ENCODE measurements around the gene FMNL2.

Gene FMNL2

DNA sequence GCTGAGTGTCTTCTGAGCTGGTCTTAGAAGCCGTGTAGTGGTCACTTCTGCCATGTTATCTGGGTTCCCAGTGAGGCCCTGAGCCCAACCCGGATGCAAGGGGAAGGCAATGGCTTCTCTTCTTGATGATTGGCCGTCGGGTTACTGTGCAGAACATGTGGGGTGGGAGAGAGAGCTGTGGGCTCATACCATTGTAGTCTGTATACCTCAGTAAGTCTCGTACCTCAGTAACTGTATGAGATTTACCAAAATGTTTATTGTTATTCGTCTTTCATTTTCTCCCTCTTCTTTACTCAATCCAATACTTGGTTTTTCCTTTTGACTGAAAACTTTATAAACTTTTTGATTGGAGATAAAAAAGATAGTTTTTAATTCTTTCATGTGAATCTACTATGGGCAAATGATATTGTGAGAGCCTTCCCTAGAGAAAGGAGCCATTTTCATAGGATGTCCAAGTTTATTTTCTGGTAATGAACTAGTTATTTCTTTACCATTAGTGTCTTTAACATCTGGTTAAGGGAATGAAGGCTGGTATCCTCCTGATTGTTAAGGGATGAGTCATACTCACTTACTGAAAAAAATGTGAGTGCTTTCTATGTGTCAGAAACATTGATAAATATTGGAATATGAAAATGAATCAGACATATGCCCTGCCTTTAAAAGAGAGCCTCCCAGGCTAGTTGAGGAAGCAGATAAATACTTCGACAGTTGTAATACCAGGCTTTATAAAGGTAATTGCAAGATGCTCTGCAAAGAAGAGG, 252.4 kb downstream of the FMNL2 start:
- Histone ChIP-seq H3K4me1 (ENCODE audit: control insufficient read depth, low read depth, low read length) (no peaks in the 10 kb centered on the region), H3K4me3 (ENCODE audit: low read length) (no peak overlapping the region), H3K9ac (ENCODE audit: low read length) (no peak overlapping the region), H3K27ac (ENCODE audit: low read length) (no peak overlapping the region), H3K27me3 (ENCODE audit: control insufficient read depth, insufficient read depth, low read length) (no peaks in the 10 kb centered on the region), H3K9me3 (ENCODE audit: control insufficient read depth, low read depth, low read length) (no peaks in the 10 kb centered on the region), H3K36me3 (ENCODE audit: control insufficient read depth, low read depth, low read length) (no peaks in the 10 kb centered on the region)

DNA sequence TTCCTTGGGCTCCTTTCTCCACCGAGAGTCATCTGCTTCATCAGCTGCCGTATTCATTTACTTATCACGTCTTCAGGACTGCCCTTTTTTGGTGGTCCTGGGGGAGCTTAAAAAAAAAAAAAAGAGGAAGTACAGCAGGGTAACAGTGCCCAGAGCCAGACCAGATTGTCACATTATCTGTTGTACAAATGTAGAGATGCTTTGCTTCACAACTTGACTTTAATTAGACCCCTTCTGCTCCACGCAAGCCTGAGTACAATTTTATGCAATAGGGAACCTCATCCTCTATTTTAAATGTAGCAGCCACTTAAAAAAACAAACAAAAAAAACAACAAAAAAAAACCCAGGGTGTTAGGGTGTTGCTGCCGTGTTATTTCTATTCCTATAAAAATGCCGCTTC, 254.0 kb downstream of the FMNL2 start:
- H3K36me3 ChIP-seq (ENCODE audit: control insufficient read depth, low read depth, low read length): no peaks in the 10 kb centered on the region
- no peak overlapping the region for H3K27ac ChIP-seq (ENCODE audit: low read length)
- no peaks in the 10 kb centered on the region for H3K4me1 ChIP-seq (ENCODE audit: control insufficient read depth, low read depth, low read length)
- H3K9me3 ChIP-seq (ENCODE audit: control insufficient read depth, low read depth, low read length): no peaks in the 10 kb centered on the region
- H3K27me3 ChIP-seq (ENCODE audit: control insufficient read depth, insufficient read depth, low read length): no peaks in the 10 kb centered on the region
- no peak overlapping the region for H3K4me3 ChIP-seq (ENCODE audit: low read length)
- no peak overlapping the region for H3K9ac ChIP-seq (ENCODE audit: low read length)

DNA sequence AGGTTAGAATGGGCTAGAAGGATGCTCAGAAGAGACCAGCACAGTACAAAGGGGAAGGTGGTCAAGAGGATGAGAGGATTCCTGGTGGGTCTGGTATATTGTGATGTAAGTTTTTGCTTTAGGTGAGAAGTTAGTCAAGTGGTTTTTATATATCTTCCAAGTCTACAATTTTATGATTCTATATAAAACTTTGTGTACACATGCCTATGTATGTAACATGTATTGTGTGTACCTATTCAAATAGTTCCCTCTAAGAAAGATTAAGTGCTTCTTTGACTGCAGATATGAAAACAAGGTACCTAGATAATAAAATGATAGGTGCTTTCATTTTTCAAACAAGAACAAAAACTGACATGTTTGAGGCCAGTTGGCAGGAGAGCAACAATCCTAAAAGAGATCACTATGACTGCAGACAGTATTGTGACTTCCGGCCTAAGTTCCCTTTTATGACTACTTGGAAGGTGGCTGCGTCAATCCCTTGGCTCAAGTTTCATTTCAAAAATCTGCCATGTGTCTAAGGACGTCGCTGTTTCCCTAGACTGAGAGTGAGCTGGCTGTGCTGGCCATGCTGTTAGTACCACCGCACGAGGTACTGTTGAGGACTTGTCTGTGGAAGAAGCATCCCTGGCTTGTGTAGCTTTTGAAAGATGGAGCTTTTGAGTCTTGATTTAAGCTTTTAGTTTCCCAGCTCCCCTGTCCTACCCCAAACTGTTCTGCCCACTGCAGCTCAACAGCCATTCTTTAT, 259.2 kb downstream of the FMNL2 start:
- Histone ChIP-seq H3K27me3 (ENCODE audit: control insufficient read depth, insufficient read depth, low read length) (no peaks in the 10 kb centered on the region), H3K36me3 (ENCODE audit: control insufficient read depth, low read depth, low read length) (no peaks in the 10 kb centered on the region), H3K9ac (ENCODE audit: low read length) (no peak overlapping the region), H3K9me3 (ENCODE audit: control insufficient read depth, low read depth, low read length) (no peaks in the 10 kb centered on the region), H3K4me3 (ENCODE audit: low read length) (no peak overlapping the region), H3K27ac (ENCODE audit: low read length) (no peak overlapping the region), H3K4me1 (ENCODE audit: control insufficient read depth, low read depth, low read length) (no peaks in the 10 kb centered on the region)

DNA sequence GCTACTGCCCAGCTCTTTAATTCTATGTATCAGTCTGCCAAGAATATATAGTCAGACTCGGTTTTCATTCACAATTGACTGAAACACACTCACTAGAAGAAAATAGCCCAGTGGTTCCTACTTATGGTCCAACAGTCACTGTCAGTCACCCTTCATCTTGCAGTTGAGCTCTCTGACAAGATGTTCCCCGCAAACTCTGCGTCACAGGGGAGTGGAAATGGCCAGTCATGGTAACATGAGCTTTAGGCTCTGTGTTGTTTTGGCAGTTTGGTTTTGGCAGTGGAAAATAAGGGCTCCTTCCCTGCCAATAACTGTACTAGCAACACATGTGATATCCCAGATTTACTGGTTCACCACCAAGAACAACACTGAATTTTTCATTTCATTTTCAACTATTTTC, 259.8 kb downstream of the FMNL2 start:
- no peak overlapping the region for H3K4me3 ChIP-seq (ENCODE audit: low read length)
- H3K36me3 ChIP-seq (ENCODE audit: control insufficient read depth, low read depth, low read length): no peaks in the 10 kb centered on the region
- H3K4me1 ChIP-seq (ENCODE audit: control insufficient read depth, low read depth, low read length): peaks cover 2% of the 10 kb centered on the region
- no peaks in the 10 kb centered on the region for H3K27me3 ChIP-seq (ENCODE audit: control insufficient read depth, insufficient read depth, low read length)
- H3K9ac ChIP-seq (ENCODE audit: low read length): no peak overlapping the region
- H3K9me3 ChIP-seq (ENCODE audit: control insufficient read depth, low read depth, low read length): no peaks in the 10 kb centered on the region
- no peak overlapping the region for H3K27ac ChIP-seq (ENCODE audit: low read length)

DNA sequence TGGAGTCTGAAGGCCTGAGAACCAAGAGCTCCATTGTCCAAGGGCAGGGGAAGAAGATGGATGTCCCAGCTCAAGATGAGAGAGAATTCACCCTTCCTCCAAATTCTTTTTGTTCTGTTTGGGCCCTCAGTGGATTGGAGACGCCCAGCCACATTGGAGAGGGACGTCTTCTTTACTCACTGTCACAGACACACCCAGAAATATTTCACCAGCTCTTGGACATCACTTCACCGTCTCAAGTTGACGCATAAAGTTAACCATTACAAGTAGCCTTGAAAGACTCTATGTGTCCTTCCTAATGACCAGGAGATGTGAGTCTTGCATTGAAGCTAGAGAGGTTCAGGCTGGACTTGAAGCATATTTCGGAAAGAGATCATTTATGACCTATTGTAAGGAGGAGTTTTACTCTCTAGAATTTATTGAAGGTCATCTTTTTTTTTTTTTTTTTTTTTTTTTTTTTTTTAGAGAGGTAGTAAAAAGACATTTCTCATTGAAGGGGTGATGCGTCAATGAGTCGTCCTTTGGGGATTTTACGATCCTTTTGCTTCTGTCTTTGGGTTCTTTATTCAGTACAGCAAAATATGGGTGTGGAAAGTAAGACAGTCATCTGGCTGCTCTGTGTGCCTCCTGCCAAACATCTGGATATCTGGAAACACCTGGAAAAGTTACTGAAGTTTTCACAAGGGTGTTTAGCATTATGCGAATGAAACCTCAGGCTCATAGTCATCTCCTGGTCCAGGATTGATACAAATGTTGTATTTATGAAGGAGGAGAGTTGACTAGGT, 264.2 kb downstream of the FMNL2 start:
- H3K36me3 ChIP-seq (ENCODE audit: control insufficient read depth, low read depth, low read length): no peaks in the 10 kb centered on the region
- no peak overlapping the region for H3K9ac ChIP-seq (ENCODE audit: low read length)
- H3K4me1 ChIP-seq (ENCODE audit: control insufficient read depth, low read depth, low read length): peaks cover 3% of the 10 kb centered on the region

DNA sequence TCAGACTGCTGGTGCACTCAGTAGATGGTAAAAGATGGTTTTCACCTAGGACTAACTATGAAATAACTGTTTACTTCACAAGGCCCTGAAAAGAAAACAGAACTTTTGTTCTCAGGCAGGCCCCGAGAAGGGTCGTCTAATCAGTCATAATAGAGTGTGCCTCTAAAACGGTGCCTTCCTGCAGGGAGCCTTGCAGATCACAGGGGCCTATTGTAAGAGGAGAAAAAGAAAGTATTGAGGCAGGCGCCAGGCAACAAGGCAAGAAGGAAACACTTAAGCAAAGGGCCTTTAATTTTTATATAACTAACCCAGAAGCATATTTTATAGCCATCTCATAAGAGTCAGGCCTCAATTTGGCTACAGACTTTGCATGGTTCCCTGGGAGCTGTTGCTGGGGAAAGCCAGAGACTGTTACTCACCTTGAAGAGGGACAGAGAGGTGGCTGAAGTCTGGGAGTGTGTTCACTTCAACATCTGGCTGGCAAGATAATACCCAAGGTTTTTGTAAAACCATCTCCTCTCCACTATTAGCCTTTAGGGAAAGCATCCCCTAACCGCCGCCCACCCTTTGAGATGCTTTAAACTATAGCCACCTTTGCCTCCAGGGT, 265.2 kb downstream of the FMNL2 start:
- peaks cover 3% of the 10 kb centered on the region for H3K4me1 ChIP-seq (ENCODE audit: control insufficient read depth, low read depth, low read length)
- H3K27ac ChIP-seq (ENCODE audit: low read length): no peak overlapping the region

More for the DNA sequence above, 264.2 kb downstream of the FMNL2 start:
- no peaks in the 10 kb centered on the region for H3K27me3 ChIP-seq (ENCODE audit: control insufficient read depth, insufficient read depth, low read length)
- no peak overlapping the region for H3K4me3 ChIP-seq (ENCODE audit: low read length)
- no peak overlapping the region for H3K27ac ChIP-seq (ENCODE audit: low read length)
- no peaks in the 10 kb centered on the region for H3K9me3 ChIP-seq (ENCODE audit: control insufficient read depth, low read depth, low read length)

DNA sequence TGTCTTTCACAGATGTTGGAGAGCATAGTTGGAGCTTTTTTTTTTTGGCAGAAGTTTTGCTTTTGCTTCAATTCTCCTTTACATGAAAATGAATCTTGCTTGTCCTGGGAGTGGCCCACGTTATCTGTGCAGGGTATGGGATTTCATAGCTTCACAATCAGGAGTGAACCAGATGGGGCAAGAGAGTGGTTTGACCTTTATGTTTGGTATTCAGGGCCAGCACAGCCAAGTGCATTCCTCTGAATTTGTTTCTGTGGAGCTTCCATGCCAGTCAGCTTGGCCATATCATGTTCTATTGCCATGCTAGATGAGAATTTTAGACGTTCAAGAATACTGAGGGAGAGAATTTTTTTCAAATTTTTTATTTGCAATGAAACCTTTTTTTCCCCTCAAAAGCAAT, 265.7 kb downstream of the FMNL2 start:
- H3K9me3 ChIP-seq (ENCODE audit: control insufficient read depth, low read depth, low read length): no peaks in the 10 kb centered on the region
- no peaks in the 10 kb centered on the region for H3K27me3 ChIP-seq (ENCODE audit: control insufficient read depth, insufficient read depth, low read length)
- H3K36me3 ChIP-seq (ENCODE audit: control insufficient read depth, low read depth, low read length): no peaks in the 10 kb centered on the region
- peaks cover 3% of the 10 kb centered on the region for H3K4me1 ChIP-seq (ENCODE audit: control insufficient read depth, low read depth, low read length)
- no peak overlapping the region for H3K4me3 ChIP-seq (ENCODE audit: low read length)
- H3K9ac ChIP-seq (ENCODE audit: low read length): no peak overlapping the region
- H3K27ac ChIP-seq (ENCODE audit: low read length): no peak overlapping the region

More for the DNA sequence above, 265.2 kb downstream of the FMNL2 start:
- Histone ChIP-seq H3K27me3 (ENCODE audit: control insufficient read depth, insufficient read depth, low read length) (no peaks in the 10 kb centered on the region), H3K9me3 (ENCODE audit: control insufficient read depth, low read depth, low read length) (no peaks in the 10 kb centered on the region), H3K4me3 (ENCODE audit: low read length) (no peak overlapping the region), H3K9ac (ENCODE audit: low read length) (no peak overlapping the region), H3K36me3 (ENCODE audit: control insufficient read depth, low read depth, low read length) (no peaks in the 10 kb centered on the region)

DNA sequence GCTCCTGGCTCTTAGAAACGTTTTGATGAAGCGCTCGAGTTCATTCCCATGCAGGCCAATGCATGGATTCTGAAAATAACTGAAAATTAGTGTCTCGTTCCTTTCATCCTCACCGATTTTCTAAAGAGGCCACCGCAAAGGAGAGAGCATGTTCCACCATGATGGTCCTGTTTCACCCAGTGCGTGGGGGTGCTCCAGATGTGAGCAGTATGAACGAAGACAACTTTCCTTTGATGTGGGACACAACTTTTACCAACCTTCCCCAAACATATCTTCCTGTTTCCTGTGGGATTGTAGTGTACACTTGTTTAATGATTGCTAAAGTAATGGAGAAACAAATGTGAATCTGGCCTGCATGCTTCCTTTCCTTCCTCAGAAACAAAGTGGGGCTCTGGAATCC, 267.8 kb downstream of the FMNL2 start:
- H3K9ac ChIP-seq (ENCODE audit: low read length): no peak overlapping the region
- peaks cover 3% of the 10 kb centered on the region for H3K4me1 ChIP-seq (ENCODE audit: control insufficient read depth, low read depth, low read length)
- H3K27ac ChIP-seq (ENCODE audit: low read length): no peak overlapping the region
- H3K4me3 ChIP-seq (ENCODE audit: low read length): no peak overlapping the region
- H3K27me3 ChIP-seq (ENCODE audit: control insufficient read depth, insufficient read depth, low read length): no peaks in the 10 kb centered on the region
- H3K36me3 ChIP-seq (ENCODE audit: control insufficient read depth, low read depth, low read length): no peaks in the 10 kb centered on the region
- H3K9me3 ChIP-seq (ENCODE audit: control insufficient read depth, low read depth, low read length): no peaks in the 10 kb centered on the region

DNA sequence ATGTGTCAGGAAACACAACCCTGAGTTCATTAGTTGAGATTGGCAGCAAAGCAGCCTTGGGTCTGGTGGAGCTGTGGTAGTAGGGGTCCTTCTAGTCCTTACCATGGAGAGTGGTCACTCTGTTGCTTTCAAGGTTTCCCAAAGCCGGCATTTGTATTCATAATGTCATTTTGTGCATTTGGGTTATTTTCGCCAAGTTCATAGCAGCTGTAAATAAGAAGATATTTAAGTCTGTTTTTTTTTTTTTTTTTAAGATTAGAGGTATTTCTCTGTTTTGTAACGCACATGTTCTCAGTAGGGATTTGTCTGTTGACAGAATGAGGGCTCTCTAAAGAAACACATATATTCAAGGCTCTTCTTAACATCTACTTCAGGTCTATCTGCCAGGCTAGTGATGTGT, 268.2 kb downstream of the FMNL2 start:
- H3K9me3 ChIP-seq (ENCODE audit: control insufficient read depth, low read depth, low read length): no peaks in the 10 kb centered on the region

DNA sequence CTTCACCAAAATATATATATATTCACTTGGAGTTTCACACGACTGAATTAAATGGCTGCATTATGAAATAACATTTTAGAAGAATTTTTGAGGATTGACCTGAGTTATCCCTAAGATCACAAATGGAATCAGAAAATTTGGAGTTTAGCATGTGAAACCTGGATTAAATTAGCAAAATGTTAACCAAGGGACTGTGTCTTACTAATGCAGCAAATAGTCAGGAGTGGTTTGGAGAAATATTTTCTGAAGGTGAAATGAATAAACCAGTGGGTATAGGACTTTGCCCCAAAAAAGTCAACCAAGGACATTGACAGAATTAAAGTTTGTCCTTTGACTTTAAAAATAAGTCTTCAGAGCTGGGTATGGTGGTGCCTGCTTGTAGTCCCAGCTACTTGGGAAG, 271.1 kb downstream of the FMNL2 start:
- no peaks in the 10 kb centered on the region for H3K36me3 ChIP-seq (ENCODE audit: control insufficient read depth, low read depth, low read length)

More for the DNA sequence above, 268.2 kb downstream of the FMNL2 start:
- peaks cover 3% of the 10 kb centered on the region for H3K4me1 ChIP-seq (ENCODE audit: control insufficient read depth, low read depth, low read length)
- H3K27me3 ChIP-seq (ENCODE audit: control insufficient read depth, insufficient read depth, low read length): no peaks in the 10 kb centered on the region
- no peak overlapping the region for H3K4me3 ChIP-seq (ENCODE audit: low read length)
- no peak overlapping the region for H3K9ac ChIP-seq (ENCODE audit: low read length)
- H3K36me3 ChIP-seq (ENCODE audit: control insufficient read depth, low read depth, low read length): no peaks in the 10 kb centered on the region
- no peak overlapping the region for H3K27ac ChIP-seq (ENCODE audit: low read length)

DNA sequence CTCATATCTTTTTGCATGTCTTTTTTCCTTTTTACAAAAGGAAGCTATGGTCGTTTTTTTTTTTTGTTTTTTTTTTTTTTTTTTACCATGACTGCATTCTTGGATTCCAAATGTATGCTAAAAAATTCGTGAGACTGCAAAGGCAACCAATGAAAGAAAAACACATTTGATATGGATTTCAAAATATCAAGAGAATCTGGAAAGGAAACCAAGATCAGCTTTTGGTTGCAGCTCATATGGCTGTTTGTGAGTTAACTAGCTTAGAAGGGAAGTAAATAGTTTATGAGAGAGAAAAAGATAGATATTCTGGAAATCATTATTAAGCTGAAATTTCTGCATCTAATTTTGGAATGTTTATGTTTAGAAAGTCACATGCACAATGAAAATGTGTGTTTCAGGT, 272.0 kb downstream of the FMNL2 start:
- H3K4me1 ChIP-seq (ENCODE audit: control insufficient read depth, low read depth, low read length): no peaks in the 10 kb centered on the region
- H3K4me3 ChIP-seq (ENCODE audit: low read length): no peak overlapping the region
- H3K9me3 ChIP-seq (ENCODE audit: control insufficient read depth, low read depth, low read length): no peaks in the 10 kb centered on the region
- H3K27ac ChIP-seq (ENCODE audit: low read length): no peak overlapping the region
- H3K27me3 ChIP-seq (ENCODE audit: control insufficient read depth, insufficient read depth, low read length): no peaks in the 10 kb centered on the region
- no peak overlapping the region for H3K9ac ChIP-seq (ENCODE audit: low read length)
- peaks cover 4% of the 10 kb centered on the region for H3K36me3 ChIP-seq (ENCODE audit: control insufficient read depth, low read depth, low read length)

More for the DNA sequence above, 271.1 kb downstream of the FMNL2 start:
- Histone ChIP-seq H3K9ac (ENCODE audit: low read length) (no peak overlapping the region), H3K27me3 (ENCODE audit: control insufficient read depth, insufficient read depth, low read length) (no peaks in the 10 kb centered on the region), H3K27ac (ENCODE audit: low read length) (no peak overlapping the region), H3K4me3 (ENCODE audit: low read length) (no peak overlapping the region), H3K9me3 (ENCODE audit: control insufficient read depth, low read depth, low read length) (no peaks in the 10 kb centered on the region), H3K4me1 (ENCODE audit: control insufficient read depth, low read depth, low read length) (no peaks in the 10 kb centered on the region)

Measured in iPS-18a (cell line).